GM23248 (cell line): ENCODE data around the gene APOL4. TPM values are rescaled to one million over a fixed set of nuclear protein-coding genes. Genes with fewer than 3 reads are reported as not detected.

Experiments
- DNase-seq: peaks from one replicate; pipeline ENCODE4 v3.0.0-alpha.2; 2015
- H2AFZ ChIP-seq: fragments of 200-600 bp; sonication (generic); 2 replicates; pipeline ENCODE4 v1.6.1; 2016; ENCODE audit warnings: antibody characterized with exemption
- H3F3A ChIP-seq: fragments of 200-600 bp; sonication (generic); 2 replicates; pipeline ENCODE4 v1.6.1; 2016; ENCODE audit warnings: mild to moderate bottlenecking, antibody characterized with exemption, mixed run types; ENCODE audit not compliant: insufficient read depth
- H3K27ac ChIP-seq: fragments of 200-600 bp; sonication (generic); 2 replicates; pipeline ENCODE4 v1.5.1; 2016; ENCODE audit warnings: mild to moderate bottlenecking
- H3K27me3 ChIP-seq: fragments of 200-600 bp; sonication (generic); replicated peaks from 2 replicates; pipeline ENCODE4 v1.6.1; 2016; ENCODE audit warnings: mild to moderate bottlenecking; ENCODE audit not compliant: insufficient read depth
- H3K36me3 ChIP-seq: fragments of 200-600 bp; sonication (generic); 2 replicates; pipeline ENCODE4 v1.6.1; 2016; ENCODE audit warnings: low read depth, mild to moderate bottlenecking
- H3K4me1 ChIP-seq: fragments of 200-600 bp; sonication (generic); 2 replicates; pipeline ENCODE4 v1.6.1; 2016; ENCODE audit warnings: mild to moderate bottlenecking; ENCODE audit not compliant: insufficient read depth
- H3K4me2 ChIP-seq: fragments of 200-600 bp; sonication (generic); one replicate; pipeline ENCODE4 v1.6.1; 2016; ENCODE audit warnings: mild to moderate bottlenecking; ENCODE audit not compliant: unreplicated experiment
- H3K4me3 ChIP-seq: fragments of 200-600 bp; sonication (generic); 2 replicates; pipeline ENCODE4 v1.5.1; 2016; ENCODE audit warnings: mild to moderate bottlenecking
- H3K79me2 ChIP-seq: fragments of 200-600 bp; sonication (generic); 2 replicates; pipeline ENCODE4 v1.6.1; 2016; ENCODE audit warnings: mild to moderate bottlenecking; ENCODE audit not compliant: insufficient read depth
- H3K9ac ChIP-seq: fragments of 200-600 bp; sonication (generic); 2 replicates; pipeline ENCODE4 v1.6.1; 2016; ENCODE audit warnings: mild to moderate bottlenecking
- H3K9me2 ChIP-seq: fragments of 200-600 bp; sonication (generic); 2 replicates; pipeline ENCODE4 v1.6.1; 2016; ENCODE audit warnings: mixed run types, mild to moderate bottlenecking, moderate library complexity; ENCODE audit not compliant: insufficient read depth
- H3K9me3 ChIP-seq: fragments of 200-600 bp; sonication (generic); one replicate; pipeline ENCODE4 v1.6.1; 2017; ENCODE audit warnings: low read depth
- H4K20me1 ChIP-seq: fragments of 200-600 bp; sonication (generic); 2 replicates; pipeline ENCODE4 v1.6.0; 2016; ENCODE audit not compliant: insufficient read depth
- EZH2 ChIP-seq: fragments of 200-600 bp; sonication (generic); IDR thresholded peaks from 2 replicates; pipeline ENCODE4 v1.6.1; 2018; ENCODE audit warnings: antibody characterized with exemption, mild to moderate bottlenecking; ENCODE audit not compliant: insufficient read depth, poor library complexity, severe bottlenecking
- EZH2phosphoT487 ChIP-seq: fragments of 200-600 bp; sonication (generic); IDR thresholded peaks from 2 replicates; pipeline ENCODE4 v1.6.1; 2018; ENCODE audit warnings: antibody characterized with exemption, moderate library complexity, mild to moderate bottlenecking, low read depth; ENCODE audit not compliant: insufficient read depth
- WGBS, 2 experiments: methylation state at CpG; one replicate each; pipeline ENCODE4 v1.1.6; 2015 to 2017; ENCODE audit warnings: low lambda C conversion rate in 2 of 2, low coverage in 1 of 2; ENCODE audit errors: missing lambda C conversion rate in 2 of 2; 5-methylcytosine and 5-hydroxymethylcytosine counted together
- in situ Hi-C: fragments of 300-500 bp; cut with MboI; formaldehyde crosslinking; loops from 2 replicates; pipeline ENCODE4 v1.15.0; 2020
- polyA plus RNA-seq: library from polyadenylated mRNA; unstranded; fragments of >200 nt; fragmentation: Nextera tagmentation; extraction: Ambion mirVana; gene quantifications from 2 replicates; pipeline ENCODE4 v1.2.1, GENCODE V29; 2016
- total RNA-seq: library from RNA; depleted of rRNA; stranded (reverse); fragments of >200 nt; shearing (Covaris generic); gene quantifications from 2 replicates; pipeline ENCODE4 v1.2.3, GENCODE V29; 2014

APOL4 gene
- total and polyA plus RNA-seq, 2 experiments from 2014 or later, result not detected

DNA sequence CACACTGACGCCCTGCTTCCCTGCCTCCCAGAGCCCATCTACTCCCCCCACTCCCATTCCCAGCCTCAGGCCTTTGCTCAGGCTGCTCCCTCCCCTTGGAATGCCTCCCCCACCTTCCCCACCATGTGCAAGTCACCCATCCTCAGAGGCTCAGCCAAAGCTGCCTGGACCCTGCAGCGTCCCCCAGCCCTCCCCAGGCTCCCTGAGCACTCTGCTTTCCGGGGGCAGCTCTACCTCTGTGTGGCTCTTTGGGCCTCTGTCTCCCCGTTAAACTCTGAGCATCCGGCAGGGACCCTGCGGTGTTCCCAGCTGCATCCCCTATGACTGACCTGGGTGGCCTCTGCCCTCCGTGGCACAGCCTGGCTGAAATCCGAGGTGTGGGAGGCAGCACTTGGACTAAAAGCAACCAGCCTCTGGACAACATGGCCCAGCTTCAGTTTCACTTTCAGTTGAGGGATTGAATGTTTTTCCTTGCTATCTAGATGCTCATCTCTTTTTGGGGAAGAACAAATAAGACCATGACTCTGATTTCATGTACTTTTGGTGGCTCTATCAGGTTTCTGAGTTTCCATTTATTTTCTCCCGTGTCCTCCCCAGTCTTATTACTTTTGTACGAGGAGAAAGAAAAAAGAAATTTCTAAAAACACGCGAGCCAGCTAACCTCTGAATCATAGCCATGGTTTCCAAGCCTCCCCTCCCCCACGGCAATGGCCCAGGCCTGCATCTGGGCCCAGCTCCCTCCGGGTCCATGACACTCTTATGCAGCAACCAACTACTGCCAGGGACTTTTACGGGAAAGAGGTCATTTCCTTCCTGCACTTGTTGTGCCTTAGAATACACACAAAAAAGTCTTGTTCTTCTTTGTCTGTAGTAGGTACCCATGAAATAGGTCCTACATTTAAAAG, 44.8 kb downstream of the APOL4 start:
- H3K27ac ChIP-seq, result peak overlapping the region; percentile 89
- H3K4me2 ChIP-seq, result peak overlapping the region; percentile 95
- TF ChIP-seq EZH2phosphoT487 (no peak), EZH2 (no peak)
- H2AFZ ChIP-seq, result peak overlapping the region; percentile 89
- no peaks in the 10 kb centered on the region for H3K36me3 ChIP-seq
- no peaks in the 10 kb centered on the region for H3K27me3 ChIP-seq
- H3K9ac ChIP-seq, result peak overlapping the region; percentile 86
- no peaks in the 10 kb centered on the region for H3K9me2 ChIP-seq
- DNase-seq, result peak; percentile 94
- in situ Hi-C loops, result no loop called here
- H3K4me3 ChIP-seq, result peak overlapping the region; percentile 71
- WGBS, 2 experiments, result 8 to 10% methylated on average over 15 of the region's 15 CpGs
- H3F3A ChIP-seq, result peaks cover 7% of the 10 kb centered on the region; the same call in 1 of the 2 replicates
- no peaks in the 10 kb centered on the region for H4K20me1 ChIP-seq
- H3K4me1 ChIP-seq, result peaks cover 26% of the 10 kb centered on the region
- H3K9me3 ChIP-seq, result no peaks in the 10 kb centered on the region
- no peaks in the 10 kb centered on the region for H3K79me2 ChIP-seq

- no peaks in the 10 kb centered on the region for H3K9me2 ChIP-seq
- DNase-seq, result peak; percentile 6
- peaks cover 27% of the 10 kb centered on the region for H3K4me1 ChIP-seq
- peak overlapping the region; percentile 71 for H3K4me3 ChIP-seq
- peak overlapping the region; percentile 89 for H3K27ac ChIP-seq
- in situ Hi-C loops, result no loop called here
- peak overlapping the region; percentile 86 for H3K9ac ChIP-seq
- no peaks in the 10 kb centered on the region for H4K20me1 ChIP-seq
- H2AFZ ChIP-seq, result peak overlapping the region; percentile 89
- H3K79me2 ChIP-seq, result no peaks in the 10 kb centered on the region
- no peaks in the 10 kb centered on the region for H3K27me3 ChIP-seq
- 29 to 38% methylated on average over 8 of the region's 8 CpGs for WGBS, 2 experiments
- no peaks in the 10 kb centered on the region for H3K9me3 ChIP-seq
- H3F3A ChIP-seq, result peaks cover 10% of the 10 kb centered on the region; the same call in 1 of the 2 replicates
- peak overlapping the region; percentile 95 for H3K4me2 ChIP-seq
- H3K36me3 ChIP-seq, result no peaks in the 10 kb centered on the region
- TF ChIP-seq EZH2, result no peak
- TF ChIP-seq EZH2phosphoT487, result no peak
Observed at GRCh38 chr22:36156119-36156514, 45.5 kb downstream of the APOL4 start.

GRCh38 chr22:36155702-36156101, 45.9 kb downstream of the APOL4 start:
- peak; percentile 53 for DNase-seq
- peaks cover 30% of the 10 kb centered on the region for H3K4me1 ChIP-seq
- 29 to 40% methylated on average over 7 of the region's 7 CpGs for WGBS, 2 experiments

DNA sequence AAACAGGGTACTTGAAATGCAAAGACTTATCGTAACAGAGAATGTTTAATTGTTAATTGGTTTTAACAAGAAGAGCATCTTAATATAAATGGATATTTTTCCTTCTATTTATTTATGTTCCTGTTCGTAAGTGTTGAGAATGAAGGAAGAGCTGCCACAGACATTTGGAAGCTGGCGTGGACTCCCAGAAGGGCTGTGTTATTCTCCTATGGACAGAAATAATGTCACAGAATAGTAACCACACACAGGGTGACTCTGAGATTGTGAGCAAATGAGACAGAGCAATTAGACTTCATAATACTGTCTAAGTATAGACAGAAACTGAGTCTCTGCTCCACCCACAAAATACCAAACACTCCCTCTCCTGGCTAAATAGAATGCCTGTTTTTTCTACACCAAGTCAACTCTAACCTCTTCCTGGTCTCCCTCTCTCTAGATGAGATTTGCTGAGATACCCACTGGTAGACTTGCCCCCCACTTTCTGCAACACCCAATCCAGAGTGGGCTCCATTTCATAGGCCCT, 47.1 kb downstream of the APOL4 start:
- Histone ChIP-seq H3F3A (peaks cover 10% of the 10 kb centered on the region; the same call in 1 of the 2 replicates), H3K9me2 (no peaks in the 10 kb centered on the region), H3K4me1 (peaks cover 24% of the 10 kb centered on the region), H3K27ac (no peak overlapping the region), H3K9me3 (no peaks in the 10 kb centered on the region), H2AFZ (no peak overlapping the region), H4K20me1 (no peaks in the 10 kb centered on the region), H3K4me2 (no peak overlapping the region), H3K27me3 (no peaks in the 10 kb centered on the region), H3K36me3 (no peaks in the 10 kb centered on the region), H3K79me2 (no peaks in the 10 kb centered on the region), H3K9ac (no peak overlapping the region), H3K4me3 (no peak overlapping the region)
- 98 to 100% methylated on average over 3 of the region's 3 CpGs for WGBS, 2 experiments
- DNase-seq, result no peak
- in situ Hi-C loops, result no loop called here
- TF ChIP-seq EZH2phosphoT487 (no peak), EZH2 (no peak)

More at GRCh38 chr22:36155702-36156101, 45.9 kb downstream of the APOL4 start:
- Histone ChIP-seq H3K9ac (peak overlapping the region; percentile 86), H3K9me3 (no peaks in the 10 kb centered on the region), H3K36me3 (no peaks in the 10 kb centered on the region), H3K79me2 (no peaks in the 10 kb centered on the region), H3F3A (peaks cover 10% of the 10 kb centered on the region; the same call in 1 of the 2 replicates), H3K9me2 (no peaks in the 10 kb centered on the region), H4K20me1 (no peaks in the 10 kb centered on the region), H3K4me3 (peak overlapping the region; percentile 71; the same call in 1 of the 2 replicates), H3K27ac (peak overlapping the region; percentile 23; the same call in 1 of the 2 replicates), H2AFZ (peak overlapping the region; percentile 89), H3K27me3 (no peaks in the 10 kb centered on the region), H3K4me2 (peak overlapping the region; percentile 95)
- in situ Hi-C loops, result no loop called here
- TF ChIP-seq EZH2, result no peak
- no peak for TF ChIP-seq EZH2phosphoT487
